Measurements from ENCODE around the gene ABLIM1. TPM values are rescaled to one million over a fixed set of nuclear protein-coding genes. Genes with fewer than 3 reads are reported as not detected.

Gene ABLIM1
- total RNA-seq, 1 experiment from 2014 or later: 89.4 TPM

DNA sequence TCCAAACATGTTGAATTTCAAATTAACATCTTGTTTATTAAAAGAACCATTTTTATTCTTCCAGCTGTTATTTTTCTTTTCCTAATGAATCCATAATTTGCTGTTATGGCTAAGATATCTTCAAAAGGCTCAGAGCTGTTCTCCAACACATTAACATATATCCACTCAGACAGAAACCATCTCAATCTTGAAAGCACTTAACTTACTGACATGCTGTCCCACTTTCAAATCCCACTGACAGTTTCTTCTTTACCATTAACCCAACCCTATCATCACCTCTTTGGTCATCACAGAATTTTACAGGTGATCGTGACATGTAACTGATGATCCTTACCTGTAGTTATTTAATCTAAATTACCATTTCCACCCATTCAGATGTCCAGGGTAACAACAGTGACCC is 178.2 kb downstream of the ABLIM1 start:
- BruUV-seq (replicated peaks): no TSS peak
- Mint-ChIP-seq H3K27ac (ENCODE audit: unreplicated experiment) (no peak overlapping the region), H3K9me3 (ENCODE audit: low read depth, unreplicated experiment) (no peaks in the 10 kb centered on the region), H3K36me3 (ENCODE audit: insufficient read depth, unreplicated experiment) (no peaks in the 10 kb centered on the region), H3K4me3 (ENCODE audit: low read depth, unreplicated experiment) (no peak overlapping the region), H3K4me1 (ENCODE audit: low read depth, unreplicated experiment) (no peaks in the 10 kb centered on the region), H3K27me3 (ENCODE audit: unreplicated experiment) (no peaks in the 10 kb centered on the region)
- CTCF ChIA-PET: no interaction called here
- TF ChIP-seq, protein P1, sequence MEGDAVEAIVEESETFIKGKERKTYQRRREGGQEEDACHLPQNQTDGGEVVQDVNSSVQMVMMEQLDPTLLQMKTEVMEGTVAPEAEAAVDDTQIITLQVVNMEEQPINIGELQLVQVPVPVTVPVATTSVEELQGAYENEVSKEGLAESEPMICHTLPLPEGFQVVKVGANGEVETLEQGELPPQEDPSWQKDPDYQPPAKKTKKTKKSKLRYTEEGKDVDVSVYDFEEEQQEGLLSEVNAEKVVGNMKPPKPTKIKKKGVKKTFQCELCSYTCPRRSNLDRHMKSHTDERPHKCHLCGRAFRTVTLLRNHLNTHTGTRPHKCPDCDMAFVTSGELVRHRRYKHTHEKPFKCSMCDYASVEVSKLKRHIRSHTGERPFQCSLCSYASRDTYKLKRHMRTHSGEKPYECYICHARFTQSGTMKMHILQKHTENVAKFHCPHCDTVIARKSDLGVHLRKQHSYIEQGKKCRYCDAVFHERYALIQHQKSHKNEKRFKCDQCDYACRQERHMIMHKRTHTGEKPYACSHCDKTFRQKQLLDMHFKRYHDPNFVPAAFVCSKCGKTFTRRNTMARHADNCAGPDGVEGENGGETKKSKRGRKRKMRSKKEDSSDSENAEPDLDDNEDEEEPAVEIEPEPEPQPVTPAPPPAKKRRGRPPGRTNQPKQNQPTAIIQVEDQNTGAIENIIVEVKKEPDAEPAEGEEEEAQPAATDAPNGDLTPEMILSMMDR (IDR thresholded peaks at IDR 0.05; ENCODE audit: unreplicated experiment): no peak
- DNase-seq: no peak
- intact Hi-C loops (cut with micrococcal nuclease; ENCODE audit: unreplicated experiment): no loop called here

DNA sequence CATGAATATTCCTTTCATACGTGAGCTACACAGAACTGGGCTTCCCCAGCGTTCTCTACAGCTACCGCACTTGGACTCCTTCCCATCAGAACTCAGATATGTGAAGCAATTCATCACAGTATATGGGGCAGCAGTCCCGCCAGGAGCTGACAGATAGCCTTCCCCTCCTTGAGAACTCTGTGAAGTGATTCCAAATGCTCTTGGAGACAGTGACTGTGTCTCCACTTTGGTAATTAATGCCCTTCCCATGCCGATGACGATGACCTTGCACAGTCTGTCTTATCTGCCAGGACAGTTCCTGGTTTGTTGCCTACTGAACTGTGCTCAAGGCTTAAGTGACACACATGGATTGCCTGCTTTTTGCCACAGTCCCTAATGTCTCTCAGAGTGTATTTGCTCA is 178.8 kb downstream of the ABLIM1 start:
- no peak overlapping the region for H3K27ac Mint-ChIP-seq (ENCODE audit: unreplicated experiment)
- CTCF ChIA-PET: no interaction called here
- intact Hi-C loops (cut with micrococcal nuclease; ENCODE audit: unreplicated experiment): no loop called here
- no peaks in the 10 kb centered on the region for H3K4me1 Mint-ChIP-seq (ENCODE audit: low read depth, unreplicated experiment)
- BruUV-seq (replicated peaks): no TSS peak
- DNase-seq: no peak
- peaks cover 4% of the 10 kb centered on the region for H3K36me3 Mint-ChIP-seq (ENCODE audit: insufficient read depth, unreplicated experiment)
- TF ChIP-seq, protein P1 (IDR thresholded peaks at IDR 0.05; ENCODE audit: unreplicated experiment): no peak
- no peak overlapping the region for H3K4me3 Mint-ChIP-seq (ENCODE audit: low read depth, unreplicated experiment)
- H3K9me3 Mint-ChIP-seq (ENCODE audit: low read depth, unreplicated experiment): no peaks in the 10 kb centered on the region
- no peaks in the 10 kb centered on the region for H3K27me3 Mint-ChIP-seq (ENCODE audit: unreplicated experiment)

DNA sequence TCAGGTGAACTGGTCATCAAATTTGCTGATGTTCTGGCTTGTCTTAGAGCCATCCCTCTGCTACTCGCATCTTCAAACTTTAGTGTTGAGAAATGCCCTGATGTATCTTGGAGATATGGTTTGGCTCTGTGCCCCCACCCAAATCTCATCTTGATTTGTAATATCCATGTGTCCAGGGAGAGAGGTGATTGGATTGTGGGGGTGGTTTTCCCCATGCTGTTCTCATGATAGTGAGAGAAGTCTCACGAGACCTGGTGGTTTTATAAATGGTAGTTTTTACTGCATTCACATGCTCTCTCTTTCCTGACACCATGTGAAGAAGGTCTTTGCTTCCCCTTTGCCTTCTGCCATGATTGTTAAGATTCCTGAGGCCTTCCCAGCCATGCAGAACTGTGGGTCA is 179.8 kb downstream of the ABLIM1 start:
- Mint-ChIP-seq H3K27me3 (ENCODE audit: unreplicated experiment) (no peaks in the 10 kb centered on the region), H3K4me1 (ENCODE audit: low read depth, unreplicated experiment) (no peaks in the 10 kb centered on the region), H3K36me3 (ENCODE audit: insufficient read depth, unreplicated experiment) (peaks cover 4% of the 10 kb centered on the region), H3K27ac (ENCODE audit: unreplicated experiment) (no peak overlapping the region), H3K4me3 (ENCODE audit: low read depth, unreplicated experiment) (no peak overlapping the region), H3K9me3 (ENCODE audit: low read depth, unreplicated experiment) (no peaks in the 10 kb centered on the region)
- BruUV-seq (replicated peaks): no TSS peak
- no peak for DNase-seq
- intact Hi-C loops (cut with micrococcal nuclease; ENCODE audit: unreplicated experiment): no loop called here
- TF ChIP-seq, protein P1 (IDR thresholded peaks at IDR 0.05; ENCODE audit: unreplicated experiment): no peak
- CTCF ChIA-PET: no interaction called here

DNA sequence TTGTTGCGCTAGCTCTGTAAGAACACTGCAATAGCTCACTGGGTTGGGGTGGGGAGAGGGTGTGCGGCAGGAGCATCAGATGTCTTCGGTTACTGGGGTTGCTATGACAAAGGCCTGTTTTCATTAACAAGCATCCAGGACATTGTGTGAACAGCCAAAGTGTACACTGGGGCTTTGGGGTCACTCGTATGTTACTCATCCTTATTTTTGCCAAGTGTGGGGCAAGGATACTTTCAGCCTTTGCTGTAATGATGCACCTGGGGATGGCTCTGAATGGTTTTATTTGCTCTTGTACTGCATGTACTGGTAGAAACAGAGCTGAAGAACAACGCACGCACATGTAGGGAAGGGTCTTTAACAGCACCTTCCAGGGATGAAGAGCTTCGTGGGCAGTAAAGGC is 180.8 kb downstream of the ABLIM1 start:
- TF ChIP-seq, protein P1 (IDR thresholded peaks at IDR 0.05; ENCODE audit: unreplicated experiment): no peak
- Mint-ChIP-seq H3K4me3 (ENCODE audit: low read depth, unreplicated experiment) (no peak overlapping the region), H3K4me1 (ENCODE audit: low read depth, unreplicated experiment) (peaks cover 7% of the 10 kb centered on the region), H3K36me3 (ENCODE audit: insufficient read depth, unreplicated experiment) (peaks cover 4% of the 10 kb centered on the region), H3K27ac (ENCODE audit: unreplicated experiment) (no peak overlapping the region), H3K27me3 (ENCODE audit: unreplicated experiment) (no peaks in the 10 kb centered on the region), H3K9me3 (ENCODE audit: low read depth, unreplicated experiment) (no peaks in the 10 kb centered on the region)
- CTCF ChIA-PET: no interaction called here
- intact Hi-C loops (cut with micrococcal nuclease; ENCODE audit: unreplicated experiment): no loop called here
- DNase-seq: no peak
- no TSS peak for BruUV-seq (replicated peaks)
